Liver (tissue), 3 donors: ENCODE results near the gene FPR1.

Experiments
- GABPA ChIP-seq, 2 donors: IDR thresholded peaks in 1 of 2; conservative IDR thresholded peaks in 1 of 2; 2 replicates each; pipeline ENCODE4 v1.6.1; 2016; ENCODE audit warnings: antibody characterized with exemption in 2 of 2, mild to moderate bottlenecking in 1 of 2, moderate library complexity in 1 of 2
- JUND ChIP-seq, 2 donors: IDR thresholded peaks; 2 replicates each; pipeline ENCODE4 v1.6.1; 2016; ENCODE audit warnings: antibody characterized with exemption in 2 of 2
- SP1 ChIP-seq: IDR thresholded peaks from 2 replicates; pipeline ENCODE4 v1.6.1; 2018; ENCODE audit warnings: antibody characterized with exemption, mild to moderate bottlenecking
- YY1 ChIP-seq: IDR thresholded peaks from 2 replicates; pipeline ENCODE4 v1.6.1; 2016; ENCODE audit warnings: antibody characterized with exemption, mild to moderate bottlenecking
- TF ChIP-seq, protein P1 (sequence below): fragments of 150-350 bp; IDR thresholded peaks from 2 replicates; pipeline ENCODE4 v1.5.1; 2017; ENCODE audit warnings: improper control_type of control experiment, low read depth, low read length; ENCODE audit not compliant: missing input control
- TF ChIP-seq, protein P2 (sequence below): IDR thresholded peaks from 2 replicates; pipeline ENCODE4 v1.6.1; 2016; ENCODE audit warnings: antibody characterized with exemption
- TF ChIP-seq, protein P3 (sequence below): IDR thresholded peaks from 2 replicates; pipeline ENCODE4 v1.6.1; 2016; ENCODE audit warnings: antibody characterized with exemption, mild to moderate bottlenecking
- donor health status: healthy.
- donor health status: healthy.

DNA sequence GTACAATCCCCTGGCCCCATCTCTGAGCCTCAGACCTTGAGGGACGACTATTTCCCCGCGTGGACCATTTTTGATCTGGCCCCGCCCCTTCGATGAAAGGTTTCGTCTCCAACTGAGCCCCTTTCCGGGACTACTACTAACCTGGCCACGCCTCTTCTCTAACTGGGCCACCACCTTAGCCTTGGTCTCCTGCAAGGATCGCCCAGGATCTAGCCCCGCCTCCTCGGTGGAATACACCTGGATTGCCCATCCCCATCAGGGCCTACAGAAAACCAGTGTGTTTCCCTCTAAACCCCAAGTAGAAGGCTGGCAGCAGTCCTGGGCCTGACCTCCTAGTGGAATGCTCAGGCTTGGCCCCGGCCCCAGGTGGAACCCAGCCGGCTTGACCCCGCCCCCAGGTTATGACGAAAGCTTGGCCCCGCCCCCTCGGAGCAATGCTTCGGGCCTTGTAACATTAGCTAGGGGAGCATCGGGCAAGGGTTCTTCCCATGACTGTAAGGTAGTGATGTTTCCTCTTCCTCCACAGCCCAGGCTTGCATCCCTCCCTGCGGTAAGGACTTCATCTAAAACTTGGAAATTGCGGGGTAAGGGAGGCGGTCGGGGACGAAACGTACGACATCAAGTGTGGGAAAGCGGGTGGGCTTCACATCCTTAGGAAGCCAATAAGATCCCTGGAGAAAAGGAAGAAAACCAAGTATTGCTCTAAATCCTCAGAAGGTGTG lies 49.4 kb downstream of the FPR1 start:
- TF ChIP-seq, protein P1, sequence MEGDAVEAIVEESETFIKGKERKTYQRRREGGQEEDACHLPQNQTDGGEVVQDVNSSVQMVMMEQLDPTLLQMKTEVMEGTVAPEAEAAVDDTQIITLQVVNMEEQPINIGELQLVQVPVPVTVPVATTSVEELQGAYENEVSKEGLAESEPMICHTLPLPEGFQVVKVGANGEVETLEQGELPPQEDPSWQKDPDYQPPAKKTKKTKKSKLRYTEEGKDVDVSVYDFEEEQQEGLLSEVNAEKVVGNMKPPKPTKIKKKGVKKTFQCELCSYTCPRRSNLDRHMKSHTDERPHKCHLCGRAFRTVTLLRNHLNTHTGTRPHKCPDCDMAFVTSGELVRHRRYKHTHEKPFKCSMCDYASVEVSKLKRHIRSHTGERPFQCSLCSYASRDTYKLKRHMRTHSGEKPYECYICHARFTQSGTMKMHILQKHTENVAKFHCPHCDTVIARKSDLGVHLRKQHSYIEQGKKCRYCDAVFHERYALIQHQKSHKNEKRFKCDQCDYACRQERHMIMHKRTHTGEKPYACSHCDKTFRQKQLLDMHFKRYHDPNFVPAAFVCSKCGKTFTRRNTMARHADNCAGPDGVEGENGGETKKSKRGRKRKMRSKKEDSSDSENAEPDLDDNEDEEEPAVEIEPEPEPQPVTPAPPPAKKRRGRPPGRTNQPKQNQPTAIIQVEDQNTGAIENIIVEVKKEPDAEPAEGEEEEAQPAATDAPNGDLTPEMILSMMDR: no peak
- no peak for TF ChIP-seq JUND (IDR thresholded peaks at IDR 0.05)
- TF ChIP-seq, protein P2, sequence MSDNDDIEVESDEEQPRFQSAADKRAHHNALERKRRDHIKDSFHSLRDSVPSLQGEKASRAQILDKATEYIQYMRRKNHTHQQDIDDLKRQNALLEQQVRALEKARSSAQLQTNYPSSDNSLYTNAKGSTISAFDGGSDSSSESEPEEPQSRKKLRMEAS: no peak
- TF ChIP-seq, protein P3, sequence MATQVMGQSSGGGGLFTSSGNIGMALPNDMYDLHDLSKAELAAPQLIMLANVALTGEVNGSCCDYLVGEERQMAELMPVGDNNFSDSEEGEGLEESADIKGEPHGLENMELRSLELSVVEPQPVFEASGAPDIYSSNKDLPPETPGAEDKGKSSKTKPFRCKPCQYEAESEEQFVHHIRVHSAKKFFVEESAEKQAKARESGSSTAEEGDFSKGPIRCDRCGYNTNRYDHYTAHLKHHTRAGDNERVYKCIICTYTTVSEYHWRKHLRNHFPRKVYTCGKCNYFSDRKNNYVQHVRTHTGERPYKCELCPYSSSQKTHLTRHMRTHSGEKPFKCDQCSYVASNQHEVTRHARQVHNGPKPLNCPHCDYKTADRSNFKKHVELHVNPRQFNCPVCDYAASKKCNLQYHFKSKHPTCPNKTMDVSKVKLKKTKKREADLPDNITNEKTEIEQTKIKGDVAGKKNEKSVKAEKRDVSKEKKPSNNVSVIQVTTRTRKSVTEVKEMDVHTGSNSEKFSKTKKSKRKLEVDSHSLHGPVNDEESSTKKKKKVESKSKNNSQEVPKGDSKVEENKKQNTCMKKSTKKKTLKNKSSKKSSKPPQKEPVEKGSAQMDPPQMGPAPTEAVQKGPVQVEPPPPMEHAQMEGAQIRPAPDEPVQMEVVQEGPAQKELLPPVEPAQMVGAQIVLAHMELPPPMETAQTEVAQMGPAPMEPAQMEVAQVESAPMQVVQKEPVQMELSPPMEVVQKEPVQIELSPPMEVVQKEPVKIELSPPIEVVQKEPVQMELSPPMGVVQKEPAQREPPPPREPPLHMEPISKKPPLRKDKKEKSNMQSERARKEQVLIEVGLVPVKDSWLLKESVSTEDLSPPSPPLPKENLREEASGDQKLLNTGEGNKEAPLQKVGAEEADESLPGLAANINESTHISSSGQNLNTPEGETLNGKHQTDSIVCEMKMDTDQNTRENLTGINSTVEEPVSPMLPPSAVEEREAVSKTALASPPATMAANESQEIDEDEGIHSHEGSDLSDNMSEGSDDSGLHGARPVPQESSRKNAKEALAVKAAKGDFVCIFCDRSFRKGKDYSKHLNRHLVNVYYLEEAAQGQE: no peak
- TF ChIP-seq GABPA (IDR thresholded peaks at IDR 0.05 in 1 of 2, conservative IDR thresholded peaks at IDR 0.05 in 1 of 2): no peak
- no peak for TF ChIP-seq YY1
- TF ChIP-seq SP1: no peak
